ENCODE measurements around the gene HSPA12A. TPM values are rescaled to one million over a fixed set of nuclear protein-coding genes. Genes with fewer than 3 reads are reported as not detected.
A peak's percentile ranks its signal among the peaks of the same experiment; 100 is the strongest.

HSPA12A gene
- total RNA-seq, 4 donors from 2014 or later, result 6.4 to 9.9 (median 9.5) TPM

DNA sequence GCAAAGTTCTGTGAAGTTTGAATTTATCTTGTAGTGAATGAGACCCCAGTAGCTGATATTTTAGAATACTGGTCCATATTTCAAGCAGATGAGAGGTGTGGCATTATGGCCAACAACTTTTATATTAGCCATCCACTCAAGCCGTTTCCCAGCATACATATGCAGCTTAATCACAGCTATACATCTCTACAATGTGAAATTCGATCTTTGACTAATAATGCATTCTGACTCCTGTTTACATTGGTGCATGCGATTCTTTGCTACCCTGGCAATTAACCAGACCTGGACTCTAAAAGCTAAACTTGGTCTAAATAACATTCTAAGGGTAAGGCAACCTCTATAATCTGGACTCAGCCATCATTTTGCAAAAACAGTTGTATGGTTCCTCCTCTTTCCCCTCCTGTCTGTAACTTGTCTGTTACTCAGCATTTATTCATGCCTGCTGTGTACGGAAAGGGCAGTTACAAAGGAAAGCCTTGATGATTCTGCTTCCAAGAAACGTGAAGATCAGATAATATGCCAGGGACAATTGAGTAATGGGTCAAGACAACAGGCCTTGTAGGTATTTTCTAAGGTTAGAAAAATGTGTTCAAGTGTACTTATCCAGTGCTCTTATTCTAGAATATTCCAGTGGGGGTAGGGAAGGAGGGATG lies 71.0 kb downstream of the HSPA12A start:
- TF ChIP-seq, protein P1, sequence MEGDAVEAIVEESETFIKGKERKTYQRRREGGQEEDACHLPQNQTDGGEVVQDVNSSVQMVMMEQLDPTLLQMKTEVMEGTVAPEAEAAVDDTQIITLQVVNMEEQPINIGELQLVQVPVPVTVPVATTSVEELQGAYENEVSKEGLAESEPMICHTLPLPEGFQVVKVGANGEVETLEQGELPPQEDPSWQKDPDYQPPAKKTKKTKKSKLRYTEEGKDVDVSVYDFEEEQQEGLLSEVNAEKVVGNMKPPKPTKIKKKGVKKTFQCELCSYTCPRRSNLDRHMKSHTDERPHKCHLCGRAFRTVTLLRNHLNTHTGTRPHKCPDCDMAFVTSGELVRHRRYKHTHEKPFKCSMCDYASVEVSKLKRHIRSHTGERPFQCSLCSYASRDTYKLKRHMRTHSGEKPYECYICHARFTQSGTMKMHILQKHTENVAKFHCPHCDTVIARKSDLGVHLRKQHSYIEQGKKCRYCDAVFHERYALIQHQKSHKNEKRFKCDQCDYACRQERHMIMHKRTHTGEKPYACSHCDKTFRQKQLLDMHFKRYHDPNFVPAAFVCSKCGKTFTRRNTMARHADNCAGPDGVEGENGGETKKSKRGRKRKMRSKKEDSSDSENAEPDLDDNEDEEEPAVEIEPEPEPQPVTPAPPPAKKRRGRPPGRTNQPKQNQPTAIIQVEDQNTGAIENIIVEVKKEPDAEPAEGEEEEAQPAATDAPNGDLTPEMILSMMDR (IDR thresholded peaks at IDR 0.05), result no peak
- no peak for TF ChIP-seq POLR2A (IDR thresholded peaks at IDR 0.05)
- intact Hi-C loops (cut with DNase I; ENCODE audit: low total_unique reads), result loop anchor here (10.0 kb wide), 1 partner anchor 493 kb away; no protein-coding TSS in a partner anchor
- DNase-seq (ENCODE audit: low spot score in 2 of 2), result no peak
- H3K4me3 ChIP-seq (ENCODE audit: low read depth, poor library complexity, severe bottlenecking), result no peak overlapping the region
- 66 to 73% methylated on average over 5 of the region's 5 CpGs for WGBS, 2 donors

DNA sequence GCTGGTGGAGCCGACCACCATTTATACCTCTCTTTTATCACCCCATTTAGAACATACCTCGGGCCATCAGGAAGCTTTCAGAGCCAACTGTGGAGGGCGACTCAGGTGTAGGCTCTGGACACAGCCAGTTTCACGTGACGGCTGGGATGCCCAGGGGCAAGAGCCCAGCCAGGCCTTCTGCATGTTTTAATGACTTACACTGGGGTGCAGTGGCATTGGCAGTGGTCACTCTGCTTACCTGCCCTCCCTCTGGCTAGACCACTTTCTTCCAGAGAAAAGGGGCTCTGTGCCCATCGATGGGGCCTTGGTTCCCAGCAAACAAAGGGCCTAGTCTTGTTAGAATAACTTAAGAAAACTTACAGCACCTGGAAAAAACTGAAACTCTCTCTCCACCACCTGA lies 71.7 kb downstream of the HSPA12A start:
- WGBS, 2 donors, result 69 to 80% methylated on average over 6 of the region's 6 CpGs
- no peak overlapping the region for H3K4me3 ChIP-seq (ENCODE audit: low read depth, poor library complexity, severe bottlenecking)
- DNase-seq (ENCODE audit: low spot score in 2 of 2), result peak in 1 of 2 donors; percentile 68
- TF ChIP-seq, protein P1 (IDR thresholded peaks at IDR 0.05), result no peak
- no peak for TF ChIP-seq POLR2A (IDR thresholded peaks at IDR 0.05)
- intact Hi-C loops (cut with DNase I; ENCODE audit: low total_unique reads), result loop anchor here (10.0 kb wide), 1 partner anchor 494 kb away; no protein-coding TSS in a partner anchor

GRCh38 chr10:116669832-116670644 lies 72.3 kb downstream of the HSPA12A start:
- no peak overlapping the region for H3K4me3 ChIP-seq (ENCODE audit: low read depth, poor library complexity, severe bottlenecking)
- TF ChIP-seq POLR2A (IDR thresholded peaks at IDR 0.05), result no peak
- TF ChIP-seq, protein P1 (IDR thresholded peaks at IDR 0.05), result no peak
- intact Hi-C loops (cut with DNase I; ENCODE audit: low total_unique reads), result loop anchor here (10.0 kb wide), 1 partner anchor 495 kb away; no protein-coding TSS in a partner anchor
- peak in 1 of 2 donors; percentile 82 for DNase-seq (ENCODE audit: low spot score in 2 of 2)
- 18 to 24% methylated on average over 21 to 33 of the region's 41 CpGs for WGBS, 2 donors

GRCh38 chr10:116669080-116669479 lies 73.3 kb downstream of the HSPA12A start:
- WGBS, 2 donors, result 84 to 87% methylated on average over 5 of the region's 5 CpGs
- peak in 1 of 2 donors; percentile 58 for DNase-seq (ENCODE audit: low spot score in 2 of 2)
- no peak for TF ChIP-seq POLR2A (IDR thresholded peaks at IDR 0.05)
- TF ChIP-seq, protein P1 (IDR thresholded peaks at IDR 0.05), result no peak
- H3K4me3 ChIP-seq (ENCODE audit: low read depth, poor library complexity, severe bottlenecking), result no peak overlapping the region
- intact Hi-C loops (cut with DNase I; ENCODE audit: low total_unique reads), result no loop called here

- TF ChIP-seq POLR2A (IDR thresholded peaks at IDR 0.05), result no peak
- TF ChIP-seq, protein P1 (IDR thresholded peaks at IDR 0.05), result no peak
- DNase-seq (ENCODE audit: low spot score in 2 of 2), result no peak
- WGBS, 2 donors, result 89 to 100% methylated on average over 2 of the region's 2 CpGs
- no peak overlapping the region for H3K4me3 ChIP-seq (ENCODE audit: low read depth, poor library complexity, severe bottlenecking)
- intact Hi-C loops (cut with DNase I; ENCODE audit: low total_unique reads), result no loop called here
Measured at GRCh38 chr10:116668446-116668845, 73.9 kb downstream of the HSPA12A start.
